ENCODE data around the gene MSRB2. TPM values are rescaled to one million over a fixed set of nuclear protein-coding genes. Genes with fewer than 3 reads are reported as not detected.

Gene MSRB2
- total and polyA plus RNA-seq, 2 donors (not counting 1 experiment from before 2014, with no cell fraction given): 1.5 to 3.0 TPM

- Histone ChIP-seq H3K9ac (ENCODE audit: low read length) (no peak overlapping the region), H3K27me3 (replicated peaks in 1 of 4; ENCODE audit: control extremely low read depth in 1 of 4, control insufficient read depth in 3 of 4, insufficient read depth in 4 of 4, low read length in 3 of 4) (peaks cover 0 to 9% (median 0%) of the 10 kb centered on the region in 4 experiments), H3K4me1 (ENCODE audit: control insufficient read depth in 2 of 2, insufficient read depth in 2 of 2, low read length in 2 of 2) (no peaks in the 10 kb centered on the region), H3K36me3 (replicated peaks in 1 of 2; ENCODE audit: control extremely low read depth in 1 of 2, control insufficient read depth in 1 of 2, extremely low read depth in 1 of 2, insufficient read depth in 2 of 2, low read length in 1 of 2) (no peaks in the 10 kb centered on the region), H3K79me2 (ENCODE audit: control insufficient read depth, insufficient read depth, low read length) (no peaks in the 10 kb centered on the region), H3K4me2 (replicated peaks; ENCODE audit: low read depth, low read length, poor library complexity, severe bottlenecking) (peak overlapping the region; percentile 6), H3K27ac (ENCODE audit: low read length in 2 of 2) (no peak overlapping the region), H3K4me3 (ENCODE audit: control extremely low read depth in 1 of 5, extremely low read depth in 1 of 5, insufficient read depth in 1 of 5, low read depth in 2 of 5, low read length in 4 of 5) (no peak overlapping the region), H4K20me1 (ENCODE audit: control insufficient read depth, insufficient read depth, low read length, poor library complexity, severe bottlenecking) (no peaks in the 10 kb centered on the region), H3K9me3 (ENCODE audit: control extremely low read depth in 1 of 3, control insufficient read depth in 2 of 3, insufficient read depth in 1 of 3, low read length in 2 of 3) (no peaks in the 10 kb centered on the region), H2AFZ (ENCODE audit: insufficient read depth, low read depth, low read length, poor library complexity, severe bottlenecking) (no peak overlapping the region)
- ChIA-PET CTCF (interaction anchor here (0.7 to 3.8 kb wide), 22 partner anchors 10 to 1399 kb away, joined by 3 to 23 read pairs (median 4); no protein-coding TSS in a partner anchor), POLR2A (no interaction called here)
- H3K4me3 Mint-ChIP-seq: no peak overlapping the region
- no peaks in the 10 kb centered on the region for H3K9me3 Mint-ChIP-seq (ENCODE audit: insufficient read depth)
- WGBS (ENCODE audit: insufficient coverage): 35% methylated on average over 3 of the region's 12 CpGs
- DNase-seq (peak; percentile 29), ATAC-seq (ENCODE audit: low read depth) (no peak)
- peaks cover 38% of the 10 kb centered on the region for H3K27me3 Mint-ChIP-seq
- H3K4me1 Mint-ChIP-seq: peaks cover 8% of the 10 kb centered on the region
- no peak overlapping the region for H3K27ac Mint-ChIP-seq
- TF ChIP-seq CTCF (IDR thresholded peaks at IDR 0.05) (no peak), EZH2 (IDR thresholded peaks at IDR 0.05; ENCODE audit: borderline replicate concordance, insufficient read depth, low read depth, low read length, poor library complexity, severe bottlenecking) (no peak)
- intact Hi-C loops (cut with micrococcal nuclease): loop anchor here (1.0 kb wide), 2 partner anchors 156 to 372 kb away; no protein-coding TSS in a partner anchor
These were observed 62.5 kb downstream of the MSRB2 start for GRCh38 chr10:23157691-23158369.

- Histone ChIP-seq H3K4me3 (ENCODE audit: control extremely low read depth in 1 of 5, extremely low read depth in 1 of 5, insufficient read depth in 1 of 5, low read depth in 2 of 5, low read length in 4 of 5) (no peak overlapping the region), H3K27me3 (replicated peaks in 1 of 4; ENCODE audit: control extremely low read depth in 1 of 4, control insufficient read depth in 3 of 4, insufficient read depth in 4 of 4, low read length in 3 of 4) (peaks cover 0 to 9% (median 0%) of the 10 kb centered on the region in 4 experiments), H3K36me3 (replicated peaks in 1 of 2; ENCODE audit: control extremely low read depth in 1 of 2, control insufficient read depth in 1 of 2, extremely low read depth in 1 of 2, insufficient read depth in 2 of 2, low read length in 1 of 2) (no peaks in the 10 kb centered on the region), H3K9me3 (ENCODE audit: control extremely low read depth in 1 of 3, control insufficient read depth in 2 of 3, insufficient read depth in 1 of 3, low read length in 2 of 3) (peaks cover 0 to 1% (median 0%) of the 10 kb centered on the region in 3 donors), H3K4me1 (ENCODE audit: control insufficient read depth in 2 of 2, insufficient read depth in 2 of 2, low read length in 2 of 2) (no peaks in the 10 kb centered on the region), H3K9ac (ENCODE audit: low read length) (no peak overlapping the region), H3K79me2 (ENCODE audit: control insufficient read depth, insufficient read depth, low read length) (no peaks in the 10 kb centered on the region), H4K20me1 (ENCODE audit: control insufficient read depth, insufficient read depth, low read length, poor library complexity, severe bottlenecking) (no peaks in the 10 kb centered on the region), H3K4me2 (replicated peaks; ENCODE audit: low read depth, low read length, poor library complexity, severe bottlenecking) (peak overlapping the region; percentile 6), H2AFZ (ENCODE audit: insufficient read depth, low read depth, low read length, poor library complexity, severe bottlenecking) (no peak overlapping the region), H3K27ac (ENCODE audit: low read length in 2 of 2) (no peak overlapping the region)
- ChIA-PET CTCF (interaction anchor here (0.6 to 3.8 kb wide), 23 partner anchors 10 to 1399 kb away, joined by 3 to 23 read pairs (median 4); no protein-coding TSS in a partner anchor), POLR2A (no interaction called here)
- TF ChIP-seq CTCF (IDR thresholded peaks at IDR 0.05): peak; percentile 86
- TF ChIP-seq EZH2 (IDR thresholded peaks at IDR 0.05; ENCODE audit: borderline replicate concordance, insufficient read depth, low read depth, low read length, poor library complexity, severe bottlenecking): no peak
- DNase-seq (peak; percentile 59), ATAC-seq (ENCODE audit: low read depth) (peak; percentile 61)
- H3K9me3 Mint-ChIP-seq (ENCODE audit: insufficient read depth): no peaks in the 10 kb centered on the region
- H3K4me1 Mint-ChIP-seq: peaks cover 8% of the 10 kb centered on the region
- WGBS (ENCODE audit: insufficient coverage): no CpG with 5 or more reads among the region's 5 CpGs
- no peak overlapping the region for H3K4me3 Mint-ChIP-seq
- intact Hi-C loops (cut with micrococcal nuclease): loop anchor here (1.0 kb wide), 2 partner anchors 156 to 372 kb away; no protein-coding TSS in a partner anchor
- H3K27me3 Mint-ChIP-seq: peaks cover 42% of the 10 kb centered on the region
- H3K27ac Mint-ChIP-seq: no peak overlapping the region
These were observed 63.0 kb downstream of the MSRB2 start for GRCh38 chr10:23158370-23158769.
